Esophagus squamous epithelium (tissue), 4 donors: ENCODE measurements around the gene MAT2A.
"Not testable (repeated sequence)": the region's sequence is repeated elsewhere in the genome, so short reads cannot be mapped to it uniquely, and the experiment has no call there.

Experiments
- POLR2A ChIP-seq, 4 donors: fragments of 450-650 bp; IDR thresholded peaks; one replicate each; pipeline ENCODE4 v1.6.1; 2017; ENCODE audit warnings: antibody characterized with exemption in 4 of 4, mild to moderate bottlenecking in 4 of 4, moderate library complexity in 3 of 4
- TF ChIP-seq, protein P1 (sequence below), 6 experiments: fragments of 450-650 bp in 4 of 6; fragments of 200-600 bp in 2 of 6; sonication (generic) in 2 of 6; IDR thresholded peaks; one replicate each; pipeline ENCODE4 v1.5.1; 2016 to 2019; ENCODE audit warnings: antibody characterized with exemption in 6 of 6, mild to moderate bottlenecking in 4 of 6, moderate library complexity in 4 of 6

DNA sequence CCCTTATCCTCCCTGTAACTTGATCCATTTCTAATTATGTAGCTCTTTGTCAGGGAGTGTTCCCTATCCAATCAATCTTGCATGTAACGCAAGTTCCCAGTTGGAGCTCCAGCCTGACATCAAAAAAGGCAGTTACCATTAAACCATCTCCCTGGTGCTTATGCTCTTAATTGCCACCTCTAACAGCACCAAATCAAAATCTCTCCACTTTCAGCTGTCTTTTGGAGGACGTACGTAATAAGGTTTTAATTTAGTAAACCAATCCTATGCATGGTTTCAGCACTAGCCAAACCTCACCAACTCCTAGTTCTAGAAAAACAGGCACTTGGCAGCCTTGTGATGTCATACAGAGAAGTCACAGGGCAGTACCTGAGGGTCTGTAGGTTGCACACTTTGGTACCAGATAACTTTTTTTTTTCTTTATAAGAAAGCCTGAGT lies 5.3 kb downstream of the MAT2A start:
- TF ChIP-seq, protein P1, sequence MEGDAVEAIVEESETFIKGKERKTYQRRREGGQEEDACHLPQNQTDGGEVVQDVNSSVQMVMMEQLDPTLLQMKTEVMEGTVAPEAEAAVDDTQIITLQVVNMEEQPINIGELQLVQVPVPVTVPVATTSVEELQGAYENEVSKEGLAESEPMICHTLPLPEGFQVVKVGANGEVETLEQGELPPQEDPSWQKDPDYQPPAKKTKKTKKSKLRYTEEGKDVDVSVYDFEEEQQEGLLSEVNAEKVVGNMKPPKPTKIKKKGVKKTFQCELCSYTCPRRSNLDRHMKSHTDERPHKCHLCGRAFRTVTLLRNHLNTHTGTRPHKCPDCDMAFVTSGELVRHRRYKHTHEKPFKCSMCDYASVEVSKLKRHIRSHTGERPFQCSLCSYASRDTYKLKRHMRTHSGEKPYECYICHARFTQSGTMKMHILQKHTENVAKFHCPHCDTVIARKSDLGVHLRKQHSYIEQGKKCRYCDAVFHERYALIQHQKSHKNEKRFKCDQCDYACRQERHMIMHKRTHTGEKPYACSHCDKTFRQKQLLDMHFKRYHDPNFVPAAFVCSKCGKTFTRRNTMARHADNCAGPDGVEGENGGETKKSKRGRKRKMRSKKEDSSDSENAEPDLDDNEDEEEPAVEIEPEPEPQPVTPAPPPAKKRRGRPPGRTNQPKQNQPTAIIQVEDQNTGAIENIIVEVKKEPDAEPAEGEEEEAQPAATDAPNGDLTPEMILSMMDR (IDR thresholded peaks at IDR 0.05): peak in 1 of 6 experiments; percentile 0
- TF ChIP-seq POLR2A (IDR thresholded peaks at IDR 0.05): not testable (repeated sequence)
